Right atrium auricular region (tissue), 2 donors: Measurements from ENCODE around the gene BRINP1. TPM values are rescaled to one million over a fixed set of nuclear protein-coding genes. Genes with fewer than 3 reads are reported as not detected.
A peak's percentile ranks its signal among the peaks of the same experiment; 100 is the strongest.

Experiments
- DNase-seq: peaks from one replicate; pipeline ENCODE4 v3.0.0-alpha.2; 2019; ENCODE audit warnings: low spot score
- H3K27ac ChIP-seq, 2 donors: fragments of 200-600 bp; sonication (generic); 1 replicate in 1 of 2; 2 replicates in 1 of 2; pipeline ENCODE4 v1.5.1; 2016 to 2019
- H3K27me3 ChIP-seq, 2 donors: fragments of 200-600 bp; sonication (generic); one replicate each; pipeline versions ENCODE4 v1.5.1 to v1.6.0; 2017 to 2019
- H3K36me3 ChIP-seq: fragments of 200-600 bp; sonication (generic); one replicate; pipeline ENCODE4 v1.5.1; 2016
- H3K4me1 ChIP-seq, 2 donors: fragments of 200-600 bp; sonication (generic); one replicate each; pipeline versions ENCODE4 v1.5.1 to v1.6.0; 2017 to 2019
- H3K4me3 ChIP-seq, 2 donors: fragments of 200-600 bp; sonication (generic); 1 replicate in 1 of 2; 2 replicates in 1 of 2; pipeline ENCODE4 v1.5.1; 2017 to 2019; ENCODE audit warnings: mild to moderate bottlenecking in 1 of 2, moderate library complexity in 1 of 2
- H3K9me3 ChIP-seq, 2 donors: fragments of 200-600 bp; sonication (generic); one replicate each; pipeline ENCODE4 v1.5.1; 2019
- CTCF ChIP-seq, 2 donors: fragments of 200-600 bp; sonication (generic); IDR thresholded peaks; one replicate each; pipeline ENCODE4 v1.5.1; 2019; ENCODE audit warnings: antibody characterized with exemption in 2 of 2
- total RNA-seq, 2 donors: library from RNA; depleted of rRNA; stranded (reverse); fragments of >200 nt; gene quantifications; one replicate each; pipeline ENCODE4 v1.1.0, GENCODE V29; 2016

BRINP1 gene
- total RNA-seq, 2 donors from 2014 or later: 0.78 to 2.0 TPM

GRCh38 chr9:119298076-119298853, 71.0 kb downstream of the BRINP1 start:
- no peak for DNase-seq
- Histone ChIP-seq H3K4me1 (no peaks in the 10 kb centered on the region), H3K27me3 (no peaks in the 10 kb centered on the region), H3K36me3 (no peaks in the 10 kb centered on the region), H3K9me3 (no peaks in the 10 kb centered on the region), H3K27ac (no peak overlapping the region), H3K4me3 (no peak overlapping the region)
- no peak for TF ChIP-seq CTCF (IDR thresholded peaks at IDR 0.05)

- no peak for TF ChIP-seq CTCF (IDR thresholded peaks at IDR 0.05)
- Histone ChIP-seq H3K36me3 (no peaks in the 10 kb centered on the region), H3K27me3 (no peaks in the 10 kb centered on the region), H3K9me3 (no peaks in the 10 kb centered on the region), H3K4me1 (no peaks in the 10 kb centered on the region), H3K27ac (no peak overlapping the region), H3K4me3 (no peak overlapping the region)
- DNase-seq: no peak
Measured at GRCh38 chr9:119291554-119291953, 77.7 kb downstream of the BRINP1 start.

DNA sequence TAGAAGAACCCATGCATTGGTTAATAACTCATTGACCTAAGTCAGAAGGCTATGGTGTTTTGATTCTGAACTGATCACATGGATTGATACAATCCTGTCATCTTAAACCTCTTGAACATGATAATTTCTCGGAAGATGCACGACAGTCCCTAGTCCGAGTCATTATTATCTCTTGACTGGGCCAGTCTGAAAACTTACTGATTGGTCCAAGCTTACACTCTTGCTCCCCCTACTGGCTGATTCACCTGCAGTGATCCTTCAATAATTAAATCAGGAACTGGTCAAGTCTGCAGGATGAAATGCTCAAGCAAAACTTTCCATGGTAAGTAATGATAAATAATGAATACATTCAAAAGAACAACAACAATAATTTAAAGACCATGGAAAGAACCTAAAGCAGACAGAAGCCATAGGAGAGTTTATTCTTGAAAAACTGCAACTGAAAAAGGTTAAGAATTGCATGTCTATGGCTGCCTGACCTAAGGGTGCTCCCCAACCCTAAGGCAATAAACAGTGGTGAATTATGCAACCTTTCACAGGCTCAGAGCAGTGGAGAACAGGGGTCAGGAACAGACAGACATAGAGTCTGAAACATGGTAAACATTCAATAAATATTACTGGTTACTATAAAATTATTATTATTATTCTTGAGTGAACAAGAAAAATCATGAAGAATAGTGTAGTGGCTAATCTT, 79.3 kb downstream of the BRINP1 start:
- no peaks in the 10 kb centered on the region for H3K4me1 ChIP-seq
- DNase-seq: peak; percentile 71
- TF ChIP-seq CTCF (IDR thresholded peaks at IDR 0.05): peak; percentile 81 to 88
- no peak overlapping the region for H3K4me3 ChIP-seq
- H3K36me3 ChIP-seq: no peaks in the 10 kb centered on the region
- no peak overlapping the region for H3K27ac ChIP-seq
- no peaks in the 10 kb centered on the region for H3K9me3 ChIP-seq
- no peaks in the 10 kb centered on the region for H3K27me3 ChIP-seq

DNA sequence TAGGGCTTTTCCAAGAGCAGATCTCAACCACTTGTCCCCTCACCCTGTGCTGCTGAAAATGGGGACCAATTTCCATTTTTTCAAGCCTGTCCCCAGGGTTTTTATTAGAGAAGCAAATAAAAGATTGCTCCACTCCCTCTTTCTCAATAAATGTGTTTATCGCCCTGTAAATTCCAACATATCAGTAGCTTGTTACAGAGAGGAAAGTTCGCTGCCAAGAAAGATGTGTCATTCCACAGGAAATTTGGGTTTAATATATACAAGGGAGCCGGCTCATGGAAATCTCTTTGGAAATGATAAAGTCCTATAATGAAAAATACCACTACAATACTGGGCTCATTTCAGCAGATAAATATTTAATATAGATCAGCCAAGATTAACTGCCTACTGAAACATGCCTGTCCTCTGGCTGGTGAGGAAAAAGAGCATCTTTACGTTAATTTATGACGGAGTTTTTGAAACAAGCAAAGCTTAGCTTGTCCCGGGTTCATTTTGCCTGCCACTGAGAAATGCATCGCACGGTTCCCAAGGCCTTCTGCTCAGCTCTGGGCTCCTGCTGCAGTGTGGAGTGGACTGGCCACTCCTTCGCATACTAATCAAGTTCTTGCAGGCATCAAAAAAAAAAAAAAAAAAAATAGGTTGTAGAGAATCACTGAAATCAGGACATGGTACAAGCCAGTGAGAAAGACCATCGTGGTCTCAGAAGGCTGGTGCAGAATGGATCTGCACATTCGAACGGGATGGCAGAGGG, 84.5 kb downstream of the BRINP1 start:
- no peaks in the 10 kb centered on the region for H3K9me3 ChIP-seq
- no peaks in the 10 kb centered on the region for H3K36me3 ChIP-seq
- no peak for TF ChIP-seq CTCF (IDR thresholded peaks at IDR 0.05)
- no peak overlapping the region for H3K4me3 ChIP-seq
- no peaks in the 10 kb centered on the region for H3K27me3 ChIP-seq
- DNase-seq: no peak
- peaks cover 0 to 5% of the 10 kb centered on the region in 2 donors for H3K4me1 ChIP-seq
- H3K27ac ChIP-seq: no peak overlapping the region

DNA sequence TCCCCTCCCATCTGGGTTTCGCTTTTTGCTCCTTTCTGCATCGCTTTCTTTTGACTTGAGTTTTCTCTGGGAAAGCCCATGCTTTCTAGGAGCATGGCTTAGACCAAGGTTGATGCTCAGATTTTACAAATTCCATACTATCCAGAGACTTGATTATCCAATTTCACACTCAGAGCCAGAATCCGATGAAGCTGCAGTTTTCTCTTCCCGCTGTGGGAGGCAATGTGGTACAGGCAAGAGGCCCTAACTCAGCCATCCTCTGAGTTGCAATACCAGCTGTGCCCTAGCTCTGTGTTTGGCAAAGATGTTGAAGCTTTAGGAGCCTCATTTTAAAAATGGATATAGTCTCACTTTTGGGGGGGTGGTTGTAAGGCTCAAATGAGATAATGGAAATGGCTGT, 85.1 kb downstream of the BRINP1 start:
- no peak overlapping the region for H3K27ac ChIP-seq
- no peak overlapping the region for H3K4me3 ChIP-seq
- peak in 1 of 2 donors; percentile 36 for TF ChIP-seq CTCF (IDR thresholded peaks at IDR 0.05)
- H3K4me1 ChIP-seq: peaks cover 0 to 5% of the 10 kb centered on the region in 2 donors
- H3K27me3 ChIP-seq: no peaks in the 10 kb centered on the region
- no peak for DNase-seq
- H3K9me3 ChIP-seq: no peaks in the 10 kb centered on the region
- no peaks in the 10 kb centered on the region for H3K36me3 ChIP-seq
